Activated CD4-positive, alpha-beta T cell treated with anti-CD3 and anti-CD28 coated beads, Interleukin-2, amount 10 ng/mL, durations not matched to agents 7 days and 5 days (primary cell): ENCODE results near the gene WRAP73. TPM values are rescaled to one million over a fixed set of nuclear protein-coding genes. Genes with fewer than 3 reads are reported as not detected.

Source experiments
- CTCF ChIA-PET: fragments of 350-600 bp; sonication (Branson Sonifier 250); formaldehyde crosslinking; loops from one replicate; lab custom pipeline; 2021; ENCODE audit warnings: antibody characterized with exemption; lab: Charles Lee
- POLR2A ChIA-PET: fragments of 350-600 bp; sonication (Branson Sonifier 250); formaldehyde crosslinking; loops from one replicate; lab custom pipeline; 2021; ENCODE audit warnings: antibody characterized with exemption; lab: Charles Lee
- DNase-seq: peaks from one replicate; pipeline ENCODE4 v3.0.0-alpha.2; 2020
- H3K27ac Mint-ChIP-seq: one replicate; pipeline ENCODE4 v1.8.0; 2021; ENCODE audit warnings: mild to moderate bottlenecking, moderate library complexity, mixed read lengths
- H3K27me3 Mint-ChIP-seq: one replicate; pipeline ENCODE4 v1.8.0; 2021; ENCODE audit warnings: mixed read lengths
- H3K36me3 Mint-ChIP-seq: one replicate; pipeline ENCODE4 v1.8.0; 2021; ENCODE audit warnings: low read depth, mixed read lengths
- H3K4me1 Mint-ChIP-seq: one replicate; pipeline ENCODE4 v1.8.0; 2021; ENCODE audit warnings: mixed read lengths
- H3K4me3 Mint-ChIP-seq: one replicate; pipeline ENCODE4 v1.8.0; 2021; ENCODE audit warnings: mild to moderate bottlenecking, moderate library complexity, mixed read lengths
- H3K9me3 Mint-ChIP-seq: one replicate; pipeline ENCODE4 v1.8.0; 2021; ENCODE audit warnings: mixed read lengths
- total RNA-seq, 2 experiments: library from RNA; stranded (reverse); gene quantifications; one replicate each; pipeline ENCODE4 v1.2.3, GENCODE V29; 2021

WRAP73 gene
- total RNA-seq, 2 experiments from 2014 or later: 32.6 to 34.8 TPM

DNA sequence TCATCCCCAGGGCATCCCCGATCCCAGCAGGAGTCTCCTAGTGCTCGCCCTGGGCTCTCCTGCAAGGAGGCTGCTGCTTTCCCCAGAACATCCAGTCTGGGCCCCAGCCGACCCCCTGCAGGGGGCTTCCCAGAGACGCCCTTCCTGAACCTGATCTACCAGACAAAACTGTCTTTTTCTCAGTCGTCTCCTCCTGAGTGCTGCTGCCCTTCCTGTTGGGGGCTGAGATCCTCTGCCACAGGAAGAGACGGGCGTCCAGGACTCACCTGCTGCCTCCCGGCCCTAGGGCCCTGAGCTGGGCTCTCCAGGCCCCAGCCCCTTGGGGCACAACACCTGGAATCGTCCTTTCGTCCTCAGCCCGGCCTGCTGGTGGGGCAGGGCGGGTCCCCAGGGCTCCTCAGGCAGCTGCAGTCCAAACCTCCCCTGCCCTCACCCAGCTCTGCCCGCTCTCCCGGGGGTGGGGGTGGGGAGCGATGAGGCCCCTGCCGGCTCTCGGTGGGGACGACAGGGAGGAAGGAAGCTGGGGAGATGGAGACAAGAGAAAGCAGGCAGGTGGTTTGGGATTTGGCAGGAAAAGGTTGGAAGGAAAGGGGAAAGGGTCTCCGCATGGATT lies 39.3 kb upstream of the WRAP73 start:
- no peak overlapping the region for H3K27ac Mint-ChIP-seq
- CTCF ChIA-PET: no interaction called here
- no peaks in the 10 kb centered on the region for H3K9me3 Mint-ChIP-seq
- POLR2A ChIA-PET: no interaction called here
- H3K4me1 Mint-ChIP-seq: no peaks in the 10 kb centered on the region
- no peak overlapping the region for H3K4me3 Mint-ChIP-seq
- H3K27me3 Mint-ChIP-seq: no peaks in the 10 kb centered on the region
- DNase-seq: no peak
- H3K36me3 Mint-ChIP-seq: no peaks in the 10 kb centered on the region

DNA sequence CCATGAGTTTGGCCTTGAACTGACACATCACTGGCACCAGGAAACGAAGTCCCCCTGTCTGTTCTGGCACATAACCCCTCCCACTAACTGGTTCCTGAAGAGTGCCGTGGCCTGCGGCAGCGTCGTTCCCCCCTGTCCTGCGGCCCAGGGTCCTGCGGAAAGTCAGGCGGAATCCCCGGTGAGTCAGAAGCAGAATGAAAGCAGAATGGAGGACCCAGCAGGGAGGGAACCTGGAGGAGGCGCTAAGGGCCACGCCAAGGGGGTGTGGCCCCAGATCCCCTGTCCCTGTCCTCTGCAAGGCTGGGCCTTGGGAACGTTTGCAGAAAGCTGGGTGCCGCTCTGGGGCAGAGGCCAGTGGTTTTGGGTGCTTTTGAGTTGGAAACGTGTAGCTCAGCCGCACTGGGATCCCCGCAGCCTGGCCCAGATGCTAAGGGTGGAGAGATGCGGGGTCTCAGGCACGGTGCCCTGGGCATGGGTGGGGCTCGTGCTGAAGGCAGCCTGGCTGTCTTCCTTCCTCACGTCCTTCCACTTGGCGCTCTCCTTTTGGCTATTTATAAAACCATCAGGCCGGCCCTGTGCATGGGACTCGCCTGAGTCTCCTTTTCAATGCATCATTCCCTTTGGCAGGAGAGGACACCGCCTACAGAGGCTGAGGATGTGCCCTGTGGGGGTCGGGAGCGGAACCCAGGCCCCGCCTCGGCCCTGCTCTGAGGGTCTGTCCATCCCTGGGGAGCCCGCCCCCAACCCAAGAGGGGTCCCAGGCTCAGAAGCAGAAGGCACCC lies 38.6 kb upstream of the WRAP73 start:
- H3K4me1 Mint-ChIP-seq: no peaks in the 10 kb centered on the region
- no peak overlapping the region for H3K4me3 Mint-ChIP-seq
- H3K36me3 Mint-ChIP-seq: no peaks in the 10 kb centered on the region
- CTCF ChIA-PET: no interaction called here
- H3K27me3 Mint-ChIP-seq: no peaks in the 10 kb centered on the region
- no peak for DNase-seq
- H3K9me3 Mint-ChIP-seq: no peaks in the 10 kb centered on the region
- H3K27ac Mint-ChIP-seq: no peak overlapping the region
- POLR2A ChIA-PET: no interaction called here

DNA sequence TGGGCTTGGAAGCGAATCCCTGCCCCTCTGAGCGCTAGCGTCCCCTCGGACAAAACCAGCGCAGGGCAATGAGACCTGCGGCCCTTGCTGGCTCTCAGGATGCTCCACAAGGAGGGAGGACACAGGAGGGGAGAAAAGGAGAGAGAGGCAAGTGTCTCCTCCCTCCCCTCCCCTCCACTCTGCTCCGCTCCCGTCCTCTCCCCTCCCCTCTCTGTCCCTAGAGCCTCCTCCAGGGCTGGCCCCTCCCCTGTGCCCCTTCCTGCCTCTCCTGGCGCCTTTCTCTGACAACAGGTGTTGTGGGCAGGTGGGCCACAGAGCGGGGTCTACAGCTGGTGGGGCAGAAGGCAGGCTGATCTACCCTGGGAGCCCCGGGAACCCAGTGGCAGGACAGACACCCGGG lies 37.6 kb upstream of the WRAP73 start:
- no peaks in the 10 kb centered on the region for H3K4me1 Mint-ChIP-seq
- DNase-seq: no peak
- H3K27ac Mint-ChIP-seq: no peak overlapping the region
- ChIA-PET CTCF (interaction anchor here (0.6 kb wide), 1 partner anchor 1476 kb away, joined by 3 read pairs; no protein-coding TSS in a partner anchor), POLR2A (no interaction called here)
- H3K36me3 Mint-ChIP-seq: no peaks in the 10 kb centered on the region
- H3K4me3 Mint-ChIP-seq: no peak overlapping the region
- H3K9me3 Mint-ChIP-seq: no peaks in the 10 kb centered on the region
- H3K27me3 Mint-ChIP-seq: no peaks in the 10 kb centered on the region

DNA sequence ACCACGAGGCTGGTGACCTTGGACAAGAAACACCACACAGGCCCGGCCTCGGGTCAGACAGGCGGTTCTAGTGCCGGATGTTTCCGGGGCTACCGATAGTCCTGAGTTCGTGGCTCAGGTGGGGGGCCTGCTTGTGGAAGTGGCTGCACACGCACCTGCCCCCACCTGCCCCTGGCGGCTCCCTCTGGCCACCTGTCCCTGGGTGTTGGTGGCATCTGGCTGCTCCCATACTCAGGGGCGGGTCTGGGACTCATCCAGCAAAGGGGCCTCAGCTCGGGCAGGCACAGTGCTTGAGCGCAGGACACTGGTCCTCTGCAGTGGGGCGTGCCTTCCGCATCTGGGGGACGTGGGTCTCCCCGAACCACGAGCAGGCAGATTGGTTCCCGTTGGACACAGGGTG lies 36.0 kb upstream of the WRAP73 start:
- Mint-ChIP-seq H3K27me3 (no peaks in the 10 kb centered on the region), H3K36me3 (no peaks in the 10 kb centered on the region), H3K27ac (no peak overlapping the region), H3K9me3 (no peaks in the 10 kb centered on the region), H3K4me3 (no peak overlapping the region), H3K4me1 (no peaks in the 10 kb centered on the region)
- ChIA-PET POLR2A (no interaction called here), CTCF (no interaction called here)
- DNase-seq: no peak

DNA sequence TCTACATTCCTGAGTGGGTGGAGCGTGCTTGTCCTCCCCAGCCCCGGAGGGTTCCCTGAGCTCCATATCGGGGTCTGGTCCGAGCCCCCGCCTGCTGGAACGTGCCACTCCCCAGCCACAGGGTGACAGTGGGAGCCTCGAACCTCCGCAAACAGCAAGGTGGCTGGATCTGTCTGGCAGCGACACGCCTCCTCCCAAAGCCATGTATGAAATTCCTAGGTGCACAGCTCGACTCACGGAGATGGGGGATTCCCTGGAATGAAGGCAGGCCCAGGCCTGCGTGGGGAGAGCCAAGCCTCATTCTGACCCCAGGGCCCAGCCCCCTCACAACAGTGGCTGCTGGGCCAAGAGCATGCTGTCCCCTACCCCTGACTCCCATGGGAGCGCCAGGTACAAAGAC lies 35.3 kb upstream of the WRAP73 start:
- CTCF ChIA-PET: no interaction called here
- POLR2A ChIA-PET: no interaction called here

DNA sequence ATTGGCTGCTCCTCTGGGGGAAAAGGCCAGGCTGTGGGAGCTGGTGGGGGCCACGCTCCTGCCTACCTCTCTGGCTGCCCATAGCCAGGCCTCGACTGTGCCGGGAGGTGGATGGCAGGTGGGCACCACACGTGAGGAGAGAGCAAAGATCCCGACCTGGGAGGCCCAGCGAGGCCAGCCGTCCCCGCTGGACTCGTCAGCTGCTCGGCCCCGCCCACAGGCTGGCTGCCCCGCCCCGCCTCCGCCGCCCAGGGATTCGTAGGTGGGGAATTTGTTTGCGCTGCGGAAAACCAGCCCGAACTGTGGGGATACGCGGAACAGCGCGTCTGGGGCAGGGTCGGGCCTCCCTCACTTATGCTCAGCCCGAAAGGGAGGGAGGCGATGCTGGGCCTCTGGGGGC lies 34.1 kb upstream of the WRAP73 start:
- no peak overlapping the region for H3K27ac Mint-ChIP-seq
- H3K9me3 Mint-ChIP-seq: no peaks in the 10 kb centered on the region
- ChIA-PET POLR2A (no interaction called here), CTCF (no interaction called here)
- peaks cover 12% of the 10 kb centered on the region for H3K4me1 Mint-ChIP-seq
- no peak for DNase-seq
- H3K4me3 Mint-ChIP-seq: no peak overlapping the region
- H3K36me3 Mint-ChIP-seq: no peaks in the 10 kb centered on the region
- peaks cover 3% of the 10 kb centered on the region for H3K27me3 Mint-ChIP-seq

More for the DNA sequence above, 35.3 kb upstream of the WRAP73 start:
- DNase-seq: no peak
- Mint-ChIP-seq H3K27me3 (no peaks in the 10 kb centered on the region), H3K4me1 (no peaks in the 10 kb centered on the region), H3K27ac (no peak overlapping the region), H3K4me3 (no peak overlapping the region), H3K9me3 (no peaks in the 10 kb centered on the region), H3K36me3 (no peaks in the 10 kb centered on the region)

DNA sequence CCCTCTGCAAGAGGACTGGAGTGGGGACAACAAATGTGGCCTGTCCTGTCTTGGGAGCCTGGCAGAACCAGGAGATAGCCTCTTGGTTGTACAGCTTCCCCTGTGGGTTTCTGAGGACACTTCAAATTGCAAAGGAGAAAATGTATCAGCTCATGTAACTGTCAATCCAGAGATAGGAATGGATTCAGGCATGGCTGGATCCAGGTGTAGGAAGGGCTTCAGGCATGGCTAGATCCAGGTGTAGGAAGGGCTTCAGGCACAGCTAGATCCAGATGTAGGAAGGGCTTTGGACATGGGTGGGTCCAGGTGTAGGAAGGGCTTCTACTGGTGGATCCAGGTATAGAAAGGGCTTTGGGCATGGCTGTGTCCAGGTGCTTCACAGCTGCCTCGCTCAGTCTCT lies 33.3 kb upstream of the WRAP73 start:
- no peaks in the 10 kb centered on the region for H3K36me3 Mint-ChIP-seq
- no peaks in the 10 kb centered on the region for H3K9me3 Mint-ChIP-seq
- H3K27ac Mint-ChIP-seq: no peak overlapping the region
- peaks cover 14% of the 10 kb centered on the region for H3K4me1 Mint-ChIP-seq
- CTCF ChIA-PET: no interaction called here
- no peak for DNase-seq
- no peak overlapping the region for H3K4me3 Mint-ChIP-seq
- POLR2A ChIA-PET: no interaction called here
- peaks cover 3% of the 10 kb centered on the region for H3K27me3 Mint-ChIP-seq

DNA sequence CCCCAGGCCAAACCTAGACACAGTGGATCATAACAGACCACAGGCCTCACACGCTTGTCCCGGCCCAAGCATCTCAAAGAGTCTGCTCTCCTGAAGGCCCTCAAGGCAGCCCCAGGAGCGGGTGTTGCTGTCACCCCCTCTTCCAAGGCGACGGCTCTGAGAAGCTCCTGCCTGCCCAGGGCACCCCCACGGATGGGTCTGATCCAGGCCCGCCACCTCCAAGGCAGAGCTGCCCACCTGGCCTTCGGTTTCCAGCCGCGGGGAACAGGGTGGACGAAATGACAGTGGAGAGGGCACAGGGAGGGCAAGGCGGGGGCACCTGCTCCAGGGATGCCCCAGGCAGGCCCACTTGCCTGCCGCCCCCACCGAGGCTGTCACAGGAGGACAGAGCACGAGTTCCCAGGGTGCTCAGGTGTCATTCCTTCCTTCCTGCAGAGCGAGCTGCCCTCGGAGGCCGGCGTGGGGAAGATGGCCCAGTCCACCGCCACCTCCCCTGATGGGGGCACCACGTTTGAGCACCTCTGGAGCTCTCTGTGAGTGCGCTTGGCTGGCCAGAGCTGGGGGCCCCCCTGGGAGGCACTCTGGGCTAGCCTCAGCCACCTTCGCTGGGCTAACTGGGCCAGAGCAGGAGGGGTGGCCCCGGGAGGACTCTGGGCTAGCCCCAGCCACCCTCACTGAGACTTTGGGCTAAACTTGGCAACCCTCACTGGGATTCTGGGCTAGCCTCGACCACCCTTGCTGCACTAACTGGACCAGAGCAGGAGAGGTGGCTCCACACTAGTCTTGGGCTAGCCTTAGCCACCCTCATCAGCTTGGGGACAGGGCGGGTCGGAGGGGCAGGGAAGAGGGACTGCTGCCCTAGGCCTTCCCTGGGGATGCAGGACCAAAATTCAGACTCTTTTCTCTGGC lies 32.2 kb upstream of the WRAP73 start:
- H3K27ac Mint-ChIP-seq: no peak overlapping the region
- no peak for DNase-seq
- H3K4me3 Mint-ChIP-seq: no peak overlapping the region
- peaks cover 24% of the 10 kb centered on the region for H3K4me1 Mint-ChIP-seq
- ChIA-PET POLR2A (no interaction called here), CTCF (no interaction called here)
- H3K36me3 Mint-ChIP-seq: no peaks in the 10 kb centered on the region
- peaks cover 3% of the 10 kb centered on the region for H3K27me3 Mint-ChIP-seq
- no peaks in the 10 kb centered on the region for H3K9me3 Mint-ChIP-seq

DNA sequence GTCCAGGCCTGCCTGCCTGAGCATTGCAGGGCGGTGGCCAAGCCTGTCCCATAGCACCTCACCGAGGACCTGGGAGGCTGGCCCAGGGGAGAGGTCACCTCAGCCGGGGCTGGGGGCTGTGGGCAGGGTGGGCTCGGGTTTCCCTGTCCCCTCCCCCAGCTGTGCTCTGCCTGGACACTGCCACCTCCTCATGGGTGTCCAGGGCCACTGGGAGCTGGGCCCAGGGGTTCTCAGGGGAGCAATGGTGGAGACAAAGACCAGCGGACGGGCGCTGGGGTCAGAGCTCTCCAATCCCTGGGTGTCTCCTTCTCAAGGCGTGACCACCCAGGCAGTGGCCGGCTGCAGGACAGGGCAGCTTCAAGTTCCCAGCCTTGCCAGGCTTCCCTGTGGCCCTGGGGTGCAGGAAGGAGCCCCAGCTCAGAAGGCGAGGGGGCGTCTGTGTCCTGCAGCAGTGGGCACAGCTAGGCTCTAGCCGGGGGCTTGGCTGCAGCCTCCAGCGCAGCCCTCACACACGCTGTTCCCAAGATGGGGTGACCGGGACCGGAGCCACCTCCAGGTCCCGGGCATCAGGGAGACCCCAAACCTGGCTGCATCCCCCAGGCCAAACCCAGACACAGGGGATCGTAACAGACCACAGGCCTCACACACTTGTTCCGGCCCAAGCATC lies 31.5 kb upstream of the WRAP73 start:
- Mint-ChIP-seq H3K27ac (no peak overlapping the region), H3K9me3 (no peaks in the 10 kb centered on the region), H3K36me3 (no peaks in the 10 kb centered on the region), H3K4me1 (peaks cover 26% of the 10 kb centered on the region), H3K27me3 (peaks cover 3% of the 10 kb centered on the region), H3K4me3 (no peak overlapping the region)
- DNase-seq: no peak
- ChIA-PET POLR2A (no interaction called here), CTCF (no interaction called here)

DNA sequence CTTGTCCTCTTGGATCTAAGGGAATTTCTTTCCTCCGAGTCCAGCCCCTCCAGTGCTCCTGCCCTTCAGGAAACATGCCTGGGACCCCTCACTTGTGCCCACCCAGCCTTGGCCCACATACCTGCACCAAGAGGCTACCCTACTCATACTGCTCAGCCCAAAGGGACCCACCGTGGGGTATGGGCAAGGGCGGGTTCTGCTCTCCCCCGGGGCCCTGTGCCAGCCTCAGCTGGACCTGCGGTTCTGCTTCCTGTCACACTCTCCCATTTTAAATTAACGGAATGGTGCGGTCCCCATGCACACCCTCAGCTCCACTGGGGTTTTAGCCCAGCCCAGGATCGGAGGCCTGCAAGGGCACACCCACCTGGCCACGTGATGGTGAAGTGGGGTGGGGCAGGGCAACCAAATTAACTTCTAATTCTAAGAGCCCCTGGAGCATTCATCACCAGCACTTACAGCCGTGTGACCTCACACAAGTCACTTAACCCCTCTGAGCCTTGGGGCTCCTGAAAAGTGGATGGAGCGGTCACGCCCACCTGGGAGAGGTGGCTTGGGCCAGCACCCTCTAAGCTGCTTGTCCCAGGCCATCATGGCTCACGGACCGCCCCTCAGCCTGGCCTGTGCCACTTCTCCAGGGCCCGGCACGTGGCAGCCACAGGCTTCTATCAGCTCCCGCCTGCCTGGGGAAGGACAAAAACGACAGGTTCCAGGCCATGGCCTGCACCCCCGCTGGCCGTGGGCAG lies 30.8 kb upstream of the WRAP73 start:
- POLR2A ChIA-PET: no interaction called here
- Mint-ChIP-seq H3K4me3 (no peak overlapping the region), H3K9me3 (no peaks in the 10 kb centered on the region), H3K36me3 (no peaks in the 10 kb centered on the region), H3K4me1 (peaks cover 26% of the 10 kb centered on the region), H3K27ac (no peak overlapping the region), H3K27me3 (peaks cover 3% of the 10 kb centered on the region)
- CTCF ChIA-PET: no interaction called here
- no peak for DNase-seq

DNA sequence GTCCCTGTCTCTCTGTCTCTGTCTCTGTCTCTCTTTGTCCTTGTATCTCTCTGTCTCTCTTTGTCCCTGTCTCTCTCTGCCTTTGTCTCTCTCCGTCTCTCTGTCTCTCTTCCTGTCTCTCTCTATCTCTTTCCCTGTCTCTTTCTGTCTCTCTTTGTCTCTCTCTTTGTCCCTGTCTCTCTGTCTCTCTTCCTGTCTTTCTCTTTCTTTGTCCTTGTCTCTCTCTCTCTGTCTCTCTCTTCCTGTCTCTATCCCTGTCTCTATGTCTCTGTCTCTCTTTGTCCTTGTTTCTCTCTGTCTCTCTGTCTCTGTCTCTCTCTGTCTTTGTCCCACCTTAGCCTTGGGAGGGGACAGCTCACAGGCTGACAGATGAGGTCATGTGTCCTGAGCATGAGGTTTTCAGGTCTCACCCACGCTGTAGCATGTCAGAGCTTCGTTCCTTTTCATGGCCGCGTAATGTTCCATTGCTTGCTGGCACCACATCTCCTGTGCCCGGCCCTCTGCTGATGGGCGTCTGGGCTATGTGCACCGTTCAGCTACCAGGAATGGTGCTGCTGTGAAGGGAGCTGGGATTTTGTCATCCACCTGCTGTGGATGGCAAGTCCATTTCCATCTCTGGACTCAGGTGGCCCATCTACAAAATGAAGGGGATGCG lies 30.0 kb upstream of the WRAP73 start:
- H3K36me3 Mint-ChIP-seq: no peaks in the 10 kb centered on the region
- ChIA-PET POLR2A (no interaction called here), CTCF (no interaction called here)

DNA sequence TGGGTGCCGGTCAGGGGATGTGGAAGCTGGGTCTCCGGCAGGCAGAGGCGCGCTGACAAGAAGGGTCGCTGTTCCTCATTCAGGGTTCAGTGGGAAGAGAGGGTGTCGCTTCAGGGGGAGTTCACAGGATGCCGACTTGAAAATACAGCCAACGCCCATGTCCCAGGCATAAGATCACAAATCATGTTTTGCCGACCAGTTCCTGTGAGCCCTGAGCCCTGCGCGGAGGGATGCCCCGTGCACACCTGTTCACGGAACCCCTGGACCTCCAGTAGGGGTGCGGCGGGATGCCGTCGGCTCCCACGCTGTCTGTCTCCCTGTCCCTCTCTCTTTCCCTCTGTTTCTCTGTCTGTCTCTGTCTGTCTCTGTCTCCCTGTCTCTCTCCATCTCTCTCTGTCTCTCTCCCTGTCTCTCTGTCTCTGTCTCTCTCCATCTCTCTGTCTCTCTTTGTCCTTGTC lies 29.2 kb upstream of the WRAP73 start:
- POLR2A ChIA-PET: no interaction called here
- H3K9me3 Mint-ChIP-seq: no peaks in the 10 kb centered on the region
- DNase-seq: no peak
- H3K27me3 Mint-ChIP-seq: peaks cover 3% of the 10 kb centered on the region
- H3K27ac Mint-ChIP-seq: peak overlapping the region; percentile 69
- H3K4me3 Mint-ChIP-seq: no peak overlapping the region
- H3K36me3 Mint-ChIP-seq: no peaks in the 10 kb centered on the region
- CTCF ChIA-PET: no interaction called here
- H3K4me1 Mint-ChIP-seq: peaks cover 26% of the 10 kb centered on the region

More for the DNA sequence above, 30.0 kb upstream of the WRAP73 start:
- H3K9me3 Mint-ChIP-seq: no peaks in the 10 kb centered on the region
- peaks cover 3% of the 10 kb centered on the region for H3K27me3 Mint-ChIP-seq
- peaks cover 26% of the 10 kb centered on the region for H3K4me1 Mint-ChIP-seq
- H3K27ac Mint-ChIP-seq: no peak overlapping the region
- no peak overlapping the region for H3K4me3 Mint-ChIP-seq
- DNase-seq: no peak
